ENCODE data around the gene MEIS2. TPM values are rescaled to one million over a fixed set of nuclear protein-coding genes. Genes with fewer than 3 reads are reported as not detected.

The MEIS2 gene
- 6.0 TPM for total RNA-seq (ENCODE audit: unreplicated experiment)
- long read RNA-seq = 0 reads

- Mint-ChIP-seq H3K4me1 (ENCODE audit: low read depth, unreplicated experiment) (peaks cover 11% of the 10 kb centered on the region), H3K27me3 (ENCODE audit: unreplicated experiment) (peaks cover 47% of the 10 kb centered on the region)
- TF ChIP-seq, protein P1, sequence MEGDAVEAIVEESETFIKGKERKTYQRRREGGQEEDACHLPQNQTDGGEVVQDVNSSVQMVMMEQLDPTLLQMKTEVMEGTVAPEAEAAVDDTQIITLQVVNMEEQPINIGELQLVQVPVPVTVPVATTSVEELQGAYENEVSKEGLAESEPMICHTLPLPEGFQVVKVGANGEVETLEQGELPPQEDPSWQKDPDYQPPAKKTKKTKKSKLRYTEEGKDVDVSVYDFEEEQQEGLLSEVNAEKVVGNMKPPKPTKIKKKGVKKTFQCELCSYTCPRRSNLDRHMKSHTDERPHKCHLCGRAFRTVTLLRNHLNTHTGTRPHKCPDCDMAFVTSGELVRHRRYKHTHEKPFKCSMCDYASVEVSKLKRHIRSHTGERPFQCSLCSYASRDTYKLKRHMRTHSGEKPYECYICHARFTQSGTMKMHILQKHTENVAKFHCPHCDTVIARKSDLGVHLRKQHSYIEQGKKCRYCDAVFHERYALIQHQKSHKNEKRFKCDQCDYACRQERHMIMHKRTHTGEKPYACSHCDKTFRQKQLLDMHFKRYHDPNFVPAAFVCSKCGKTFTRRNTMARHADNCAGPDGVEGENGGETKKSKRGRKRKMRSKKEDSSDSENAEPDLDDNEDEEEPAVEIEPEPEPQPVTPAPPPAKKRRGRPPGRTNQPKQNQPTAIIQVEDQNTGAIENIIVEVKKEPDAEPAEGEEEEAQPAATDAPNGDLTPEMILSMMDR (IDR thresholded peaks at IDR 0.05; ENCODE audit: partially characterized antibody, unreplicated experiment) = no peak
Measured at GRCh38 chr15:37100109-37100965, at the start of gene MEIS2. Gene MEIS2 (minus strand): TSS chr15:37100549. CDS start chr15:37099466, 1,083 bp downstream.

DNA sequence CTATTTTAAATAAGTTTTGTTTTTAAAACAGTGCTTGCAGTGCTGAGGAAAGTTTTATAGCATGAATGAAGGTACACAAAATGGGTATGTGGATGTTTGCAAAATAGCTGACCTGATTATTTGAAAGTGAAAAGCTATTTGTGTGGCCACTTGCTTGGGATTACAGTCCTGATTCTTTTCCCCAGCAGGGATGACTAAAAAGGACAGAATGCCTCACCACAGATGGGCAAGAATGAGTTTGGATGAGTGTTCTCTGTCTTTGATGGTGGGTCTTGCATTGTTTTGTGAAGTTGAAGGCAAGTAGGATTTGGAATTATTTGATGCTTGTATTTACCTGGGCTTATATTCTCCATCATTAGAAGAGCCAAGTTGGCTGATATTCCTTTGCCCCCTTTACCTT, 48.8 kb upstream of the MEIS2 start:
- Mint-ChIP-seq H3K4me1 (ENCODE audit: low read depth, unreplicated experiment) (no peaks in the 10 kb centered on the region), H3K9me3 (ENCODE audit: unreplicated experiment) (no peaks in the 10 kb centered on the region), H3K36me3 (ENCODE audit: unreplicated experiment) (no peaks in the 10 kb centered on the region), H3K27ac (ENCODE audit: unreplicated experiment) (no peak overlapping the region), H3K4me3 (ENCODE audit: unreplicated experiment) (no peak overlapping the region), H3K27me3 (ENCODE audit: unreplicated experiment) (no peaks in the 10 kb centered on the region)
- no peak for DNase-seq
- TF ChIP-seq, protein P1 (IDR thresholded peaks at IDR 0.05; ENCODE audit: partially characterized antibody, unreplicated experiment) = no peak

More at GRCh38 chr15:37100109-37100965, at the start of gene MEIS2:
- Mint-ChIP-seq H3K9me3 (ENCODE audit: unreplicated experiment) (peaks cover 30% of the 10 kb centered on the region), H3K27ac (ENCODE audit: unreplicated experiment) (peak within 1 kb of the TSS; percentile 69), H3K36me3 (ENCODE audit: unreplicated experiment) (no peaks in the 10 kb centered on the region), H3K4me3 (ENCODE audit: unreplicated experiment) (peak within 1 kb of the TSS; percentile 97)
- DNase-seq = peak; percentile 79

DNA sequence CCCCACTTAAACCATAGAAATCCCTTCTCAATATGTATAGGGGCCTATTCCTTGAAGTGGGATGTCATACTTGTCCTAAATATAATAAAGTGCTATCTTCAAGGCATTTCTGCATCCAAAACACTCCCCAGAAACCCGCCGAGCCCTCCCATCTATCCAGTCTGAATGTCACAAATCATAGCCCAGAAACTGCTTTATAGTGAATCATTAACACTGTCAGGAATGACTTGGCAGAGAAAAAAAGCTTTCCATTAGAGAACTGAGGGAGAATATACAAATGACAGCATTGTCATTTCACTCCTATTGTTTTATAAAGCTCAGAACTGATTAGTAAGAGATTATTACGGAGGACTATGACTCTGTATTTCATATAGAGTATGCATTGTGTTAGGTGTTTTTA, 48.4 kb upstream of the MEIS2 start:
- H3K27ac Mint-ChIP-seq (ENCODE audit: unreplicated experiment) = no peak overlapping the region
- H3K4me3 Mint-ChIP-seq (ENCODE audit: unreplicated experiment) = no peak overlapping the region
- H3K36me3 Mint-ChIP-seq (ENCODE audit: unreplicated experiment) = no peaks in the 10 kb centered on the region
- TF ChIP-seq, protein P1 (IDR thresholded peaks at IDR 0.05; ENCODE audit: partially characterized antibody, unreplicated experiment) = no peak
- no peak for DNase-seq
- H3K9me3 Mint-ChIP-seq (ENCODE audit: unreplicated experiment) = no peaks in the 10 kb centered on the region
- no peaks in the 10 kb centered on the region for H3K4me1 Mint-ChIP-seq (ENCODE audit: low read depth, unreplicated experiment)
- no peaks in the 10 kb centered on the region for H3K27me3 Mint-ChIP-seq (ENCODE audit: unreplicated experiment)

DNA sequence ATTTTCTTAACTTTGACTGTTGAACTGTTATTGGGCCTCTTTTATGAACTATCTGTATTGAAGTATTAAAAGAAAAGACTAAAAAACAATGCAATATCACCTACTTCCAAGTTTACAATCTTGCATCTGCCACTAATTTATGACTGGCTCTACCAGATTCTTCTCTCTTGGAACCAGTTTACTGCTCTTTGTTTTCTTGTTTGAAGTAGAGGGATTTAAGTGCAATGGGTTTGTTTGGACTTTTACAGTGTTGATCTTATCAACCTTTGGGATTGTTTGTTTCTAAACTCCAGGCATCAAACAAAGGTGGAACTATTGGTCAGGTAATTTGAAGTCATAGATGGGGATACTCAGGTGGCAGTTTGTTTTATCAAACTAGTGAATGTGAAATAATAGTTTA, 43.0 kb upstream of the MEIS2 start:
- TF ChIP-seq, protein P1 (IDR thresholded peaks at IDR 0.05; ENCODE audit: partially characterized antibody, unreplicated experiment) = no peak
- Mint-ChIP-seq H3K4me3 (ENCODE audit: unreplicated experiment) (no peak overlapping the region), H3K27ac (ENCODE audit: unreplicated experiment) (no peak overlapping the region), H3K9me3 (ENCODE audit: unreplicated experiment) (no peaks in the 10 kb centered on the region), H3K4me1 (ENCODE audit: low read depth, unreplicated experiment) (no peaks in the 10 kb centered on the region), H3K36me3 (ENCODE audit: unreplicated experiment) (no peaks in the 10 kb centered on the region), H3K27me3 (ENCODE audit: unreplicated experiment) (no peaks in the 10 kb centered on the region)
- no peak for DNase-seq

GRCh38 chr15:37142371-37142770, 42.0 kb upstream of the MEIS2 start:
- H3K4me1 Mint-ChIP-seq (ENCODE audit: low read depth, unreplicated experiment) = no peaks in the 10 kb centered on the region
- H3K4me3 Mint-ChIP-seq (ENCODE audit: unreplicated experiment) = no peak overlapping the region
- TF ChIP-seq, protein P1 (IDR thresholded peaks at IDR 0.05; ENCODE audit: partially characterized antibody, unreplicated experiment) = no peak
- no peak overlapping the region for H3K27ac Mint-ChIP-seq (ENCODE audit: unreplicated experiment)
- H3K9me3 Mint-ChIP-seq (ENCODE audit: unreplicated experiment) = no peaks in the 10 kb centered on the region
- no peak for DNase-seq
- H3K36me3 Mint-ChIP-seq (ENCODE audit: unreplicated experiment) = no peaks in the 10 kb centered on the region
- no peaks in the 10 kb centered on the region for H3K27me3 Mint-ChIP-seq (ENCODE audit: unreplicated experiment)
